Body of pancreas (tissue), 4 donors: Measurements from ENCODE around the gene AKAP1.

Source experiments
- POLR2A ChIP-seq, 3 donors: fragments of 450-650 bp; IDR thresholded peaks; one replicate each; pipeline ENCODE4 v1.6.1; 2016; ENCODE audit warnings: antibody characterized with exemption in 3 of 3, mild to moderate bottlenecking in 2 of 3
- TF ChIP-seq, protein P1 (sequence below), 7 experiments: fragments of 450-650 bp in 4 of 7; fragments of 200-600 bp in 3 of 7; sonication (generic) in 3 of 7; IDR thresholded peaks; one replicate each; pipeline ENCODE4 v1.5.1; 2016 to 2019; ENCODE audit warnings: antibody characterized with exemption in 7 of 7

DNA sequence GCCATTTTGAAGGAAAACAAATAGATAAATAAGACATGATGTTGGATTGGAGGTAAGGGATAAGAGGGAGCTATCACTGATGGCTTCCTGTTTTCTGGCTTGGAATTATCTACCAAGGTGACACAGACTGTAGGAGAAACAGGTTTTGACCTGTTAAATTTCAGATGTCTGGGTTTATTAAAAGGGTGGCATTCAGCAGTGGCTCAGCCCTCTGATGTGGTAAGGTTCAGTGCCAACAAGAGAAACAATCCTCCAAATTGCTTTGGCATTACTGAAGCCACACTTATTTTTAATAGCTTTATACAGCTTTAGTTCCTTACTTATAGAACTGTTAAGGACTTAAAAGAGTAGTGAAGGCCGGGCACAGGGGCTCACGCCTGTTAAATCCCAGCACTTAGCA, 37.0 kb upstream of the AKAP1 start:
- TF ChIP-seq, protein P1, sequence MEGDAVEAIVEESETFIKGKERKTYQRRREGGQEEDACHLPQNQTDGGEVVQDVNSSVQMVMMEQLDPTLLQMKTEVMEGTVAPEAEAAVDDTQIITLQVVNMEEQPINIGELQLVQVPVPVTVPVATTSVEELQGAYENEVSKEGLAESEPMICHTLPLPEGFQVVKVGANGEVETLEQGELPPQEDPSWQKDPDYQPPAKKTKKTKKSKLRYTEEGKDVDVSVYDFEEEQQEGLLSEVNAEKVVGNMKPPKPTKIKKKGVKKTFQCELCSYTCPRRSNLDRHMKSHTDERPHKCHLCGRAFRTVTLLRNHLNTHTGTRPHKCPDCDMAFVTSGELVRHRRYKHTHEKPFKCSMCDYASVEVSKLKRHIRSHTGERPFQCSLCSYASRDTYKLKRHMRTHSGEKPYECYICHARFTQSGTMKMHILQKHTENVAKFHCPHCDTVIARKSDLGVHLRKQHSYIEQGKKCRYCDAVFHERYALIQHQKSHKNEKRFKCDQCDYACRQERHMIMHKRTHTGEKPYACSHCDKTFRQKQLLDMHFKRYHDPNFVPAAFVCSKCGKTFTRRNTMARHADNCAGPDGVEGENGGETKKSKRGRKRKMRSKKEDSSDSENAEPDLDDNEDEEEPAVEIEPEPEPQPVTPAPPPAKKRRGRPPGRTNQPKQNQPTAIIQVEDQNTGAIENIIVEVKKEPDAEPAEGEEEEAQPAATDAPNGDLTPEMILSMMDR (IDR thresholded peaks at IDR 0.05) = no peak
- TF ChIP-seq POLR2A (IDR thresholded peaks at IDR 0.05) = no peak
